GM04504 (cell line): ENCODE results near the gene ATRIP.
"Not testable (repeated sequence)": the region's sequence is repeated elsewhere in the genome, so short reads cannot be mapped to it uniquely, and the experiment has no call there.

ENCODE experiments used
- DNase-seq: peaks from one replicate; pipeline ENCODE4 v3.0.0-alpha.2; 2012; ENCODE audit warnings: low read depth

The ATRIP gene

DNA sequence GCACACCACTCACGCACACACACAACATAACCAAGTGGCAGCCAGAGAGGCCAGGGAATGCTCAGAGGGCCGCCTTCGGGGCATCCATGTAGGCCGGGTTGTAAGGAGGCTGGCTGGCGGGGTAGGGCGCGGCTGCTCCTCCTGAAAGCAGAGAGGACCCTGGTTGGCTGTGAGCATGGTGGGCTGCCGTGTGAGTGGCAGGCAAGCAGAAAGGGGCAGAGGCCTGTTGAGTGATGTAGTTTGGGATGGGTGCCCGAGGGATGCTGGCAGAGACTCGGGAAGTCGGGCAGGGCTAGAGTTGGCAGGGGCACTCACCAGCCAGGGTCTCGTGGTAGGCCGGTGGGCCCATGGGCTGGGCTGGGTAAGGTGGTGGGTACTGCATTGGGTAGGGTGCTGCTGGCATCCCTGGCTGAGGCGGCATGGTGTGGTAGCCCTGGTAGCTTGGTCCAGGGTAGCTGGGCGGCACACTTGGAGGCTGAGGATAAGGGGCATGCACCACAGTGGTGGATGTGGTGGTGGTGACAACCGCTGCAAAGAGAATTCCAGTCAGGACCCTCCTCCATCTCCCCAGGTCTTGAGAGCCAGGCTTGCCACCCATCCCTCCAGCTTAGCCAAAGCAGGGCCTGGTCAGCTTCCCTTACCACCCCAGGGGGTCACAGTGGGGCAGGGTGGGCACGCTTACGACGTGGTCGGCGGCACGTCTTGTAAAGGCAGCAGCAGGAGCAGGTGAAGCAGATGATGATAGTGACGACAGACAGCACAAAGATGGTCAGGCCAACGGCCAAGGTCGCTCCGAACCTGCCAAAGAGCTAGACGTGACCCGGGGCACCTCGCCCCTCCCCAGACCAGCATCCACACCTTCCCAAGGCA is 22.7 kb downstream of the ATRIP start:
- DNase-seq, result no peak

DNA sequence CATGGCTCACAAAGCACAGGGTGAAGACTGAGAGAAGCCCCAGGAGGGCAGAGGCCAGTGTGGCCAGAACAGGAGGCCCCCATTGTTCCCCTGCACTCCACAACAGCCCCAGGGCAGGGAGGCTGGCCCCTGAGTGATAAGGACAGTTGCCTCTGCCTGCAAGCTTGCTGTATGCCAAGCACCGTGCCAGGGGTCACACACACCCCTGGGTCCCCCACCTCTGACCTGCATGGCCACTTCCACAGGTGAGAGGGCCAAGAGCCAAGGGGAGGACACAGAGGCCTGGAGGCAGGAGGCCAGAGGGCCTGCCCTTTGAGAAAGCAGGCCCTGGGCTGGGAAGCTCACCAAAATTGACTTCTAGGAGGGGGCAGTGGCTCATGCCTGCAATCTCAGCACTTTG is 23.7 kb downstream of the ATRIP start:
- DNase-seq, result no peak

DNA sequence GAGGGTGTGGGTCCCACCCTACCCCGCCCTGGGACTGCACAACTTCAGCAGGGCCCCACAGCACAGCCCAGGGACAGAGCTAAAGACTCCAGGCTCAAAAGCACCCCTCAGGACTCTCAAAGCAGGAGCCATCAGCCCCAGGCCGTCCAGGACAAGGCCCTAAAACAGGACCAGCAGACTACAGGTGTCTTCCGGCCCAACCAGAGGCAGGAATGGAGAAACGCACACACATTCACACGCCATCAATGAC is 26.1 kb downstream of the ATRIP start:
- DNase-seq, result peak; percentile 10

GRCh38 chr3:48472923-48473616 is 26.5 kb downstream of the ATRIP start:
- peak; percentile 83 for DNase-seq

DNA sequence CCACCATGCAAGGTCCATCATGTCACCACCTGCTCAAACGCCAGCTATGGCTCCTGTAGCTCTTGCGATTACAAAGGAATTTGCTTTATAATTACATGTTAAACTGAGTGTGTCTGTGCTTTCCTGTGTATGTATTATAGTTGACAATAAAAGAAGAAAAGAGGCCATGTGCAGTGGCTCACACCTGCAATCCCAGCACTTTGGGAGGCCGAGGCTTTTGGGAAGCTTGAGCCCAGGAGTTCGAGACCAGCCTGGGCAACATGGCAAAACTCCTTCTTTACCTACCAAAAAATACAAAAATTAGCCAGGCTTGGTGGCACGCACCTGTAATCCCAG is 27.0 kb downstream of the ATRIP start:
- no peak for DNase-seq

DNA sequence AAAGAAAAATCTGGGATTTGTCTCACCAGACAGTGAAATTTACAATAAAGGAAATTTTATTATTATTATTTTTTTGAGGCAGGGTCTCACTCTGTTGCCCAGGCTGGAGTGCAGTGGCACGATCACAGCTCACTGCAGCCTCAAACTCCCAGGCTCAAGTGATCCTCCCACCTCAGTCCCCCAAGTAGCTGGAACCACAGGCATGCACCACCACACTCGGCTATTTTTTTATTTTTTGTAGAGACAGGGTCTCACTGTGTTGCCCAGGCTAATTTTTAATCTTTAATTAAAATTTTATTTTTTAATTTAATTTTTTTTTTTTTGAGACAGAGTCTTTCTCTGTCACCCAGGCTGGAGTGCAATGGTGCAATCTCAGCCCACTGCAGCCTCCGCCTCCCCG is 27.5 kb downstream of the ATRIP start:
- not testable (repeated sequence) for DNase-seq

- no peak for DNase-seq
Observed at GRCh38 chr3:48474619-48475018, 28.1 kb downstream of the ATRIP start.

GRCh38 chr3:48475188-48475587 is 28.7 kb downstream of the ATRIP start:
- no peak for DNase-seq

DNA sequence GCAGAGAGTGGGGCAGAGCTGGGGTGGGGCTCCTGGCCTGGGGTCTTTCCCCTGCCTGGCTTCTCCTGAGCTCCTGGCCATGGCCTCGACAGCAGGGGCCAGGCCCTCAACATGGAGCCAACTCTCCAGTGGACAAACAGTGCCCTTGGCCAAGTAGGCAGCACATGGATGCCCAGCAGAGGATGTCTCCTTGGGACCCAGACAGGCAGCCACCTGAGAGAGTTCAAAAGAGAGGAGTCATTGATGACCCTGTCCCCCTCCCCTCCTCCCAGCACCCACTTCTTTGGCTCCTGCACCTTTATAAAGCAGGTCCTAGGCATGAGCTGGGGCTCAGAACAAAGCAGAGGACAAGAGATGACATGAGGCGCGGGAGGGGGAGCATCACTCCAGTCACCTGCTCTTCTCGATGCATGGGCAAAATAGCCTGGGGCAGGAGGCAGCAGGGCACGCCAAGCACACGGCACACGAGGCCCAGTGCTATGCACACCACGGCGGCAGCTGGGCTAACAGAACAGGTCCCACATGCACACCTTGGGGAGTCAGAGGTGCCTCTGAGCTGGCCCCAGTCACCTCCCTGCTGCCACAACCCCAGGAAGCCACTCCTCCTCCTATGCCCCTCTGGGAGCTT is 30.0 kb downstream of the ATRIP start:
- no peak for DNase-seq

- DNase-seq, result no peak
Observed at GRCh38 chr3:48477959-48478520, 31.5 kb downstream of the ATRIP start.

GRCh38 chr3:48478626-48479555 is 32.4 kb downstream of the ATRIP start:
- DNase-seq, result no peak

DNA sequence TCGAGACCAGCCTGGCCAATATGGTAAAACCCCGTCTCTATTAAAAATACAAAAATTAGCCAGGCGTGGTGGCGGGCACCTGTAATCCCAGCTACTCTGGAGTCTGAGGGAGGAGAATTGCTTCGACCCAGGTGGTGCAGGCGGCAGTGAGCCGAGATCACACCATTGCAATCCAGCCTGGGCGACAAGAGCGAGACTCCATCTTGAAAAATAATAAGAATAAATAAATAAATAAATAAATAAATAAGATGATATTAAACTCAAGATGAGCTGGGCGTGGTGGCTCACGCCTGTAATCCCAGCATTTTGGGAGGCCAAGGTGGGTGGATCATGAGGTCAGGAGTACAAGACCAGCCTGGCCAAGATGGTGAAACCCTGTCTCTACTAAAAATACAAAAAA is 34.4 kb downstream of the ATRIP start:
- DNase-seq, result not testable (repeated sequence)

DNA sequence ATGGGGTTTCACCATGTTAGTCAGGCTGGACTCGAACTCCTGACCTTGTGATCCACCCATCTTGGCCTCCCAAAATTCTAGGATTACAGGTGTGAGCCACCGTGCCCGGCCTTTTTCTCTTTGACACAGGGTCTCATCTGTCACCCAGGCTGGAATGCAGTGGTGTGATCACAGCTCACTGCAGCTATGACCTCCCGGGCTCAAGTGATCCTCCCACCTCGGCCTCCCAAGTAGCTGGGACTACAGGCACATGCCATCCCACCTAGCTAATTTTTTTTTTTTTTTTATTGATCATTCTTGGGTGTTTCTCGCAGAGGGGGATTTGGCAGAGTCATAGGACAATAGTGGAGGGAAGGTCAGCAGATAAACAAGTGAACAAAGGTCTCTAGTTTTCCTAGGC is 36.3 kb downstream of the ATRIP start:
- not testable (repeated sequence) for DNase-seq

DNA sequence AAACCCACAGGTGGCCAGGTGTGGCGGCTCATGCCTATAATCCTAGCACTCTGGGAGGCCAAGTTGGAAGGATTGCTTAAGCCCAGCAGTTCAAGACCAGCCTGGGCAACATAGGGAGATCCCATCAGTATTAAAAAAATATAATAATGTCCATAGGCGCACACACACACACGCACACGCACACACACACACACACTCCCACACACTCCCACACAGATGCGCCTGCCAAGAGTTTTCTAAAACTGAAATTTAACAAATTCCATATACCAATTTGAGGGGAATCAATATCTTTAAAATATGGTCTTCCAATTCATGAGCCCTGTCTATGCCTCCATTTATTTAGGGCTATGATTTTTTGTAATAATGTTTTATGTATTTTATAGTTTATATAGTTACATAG is 40.4 kb downstream of the ATRIP start:
- DNase-seq, result no peak

DNA sequence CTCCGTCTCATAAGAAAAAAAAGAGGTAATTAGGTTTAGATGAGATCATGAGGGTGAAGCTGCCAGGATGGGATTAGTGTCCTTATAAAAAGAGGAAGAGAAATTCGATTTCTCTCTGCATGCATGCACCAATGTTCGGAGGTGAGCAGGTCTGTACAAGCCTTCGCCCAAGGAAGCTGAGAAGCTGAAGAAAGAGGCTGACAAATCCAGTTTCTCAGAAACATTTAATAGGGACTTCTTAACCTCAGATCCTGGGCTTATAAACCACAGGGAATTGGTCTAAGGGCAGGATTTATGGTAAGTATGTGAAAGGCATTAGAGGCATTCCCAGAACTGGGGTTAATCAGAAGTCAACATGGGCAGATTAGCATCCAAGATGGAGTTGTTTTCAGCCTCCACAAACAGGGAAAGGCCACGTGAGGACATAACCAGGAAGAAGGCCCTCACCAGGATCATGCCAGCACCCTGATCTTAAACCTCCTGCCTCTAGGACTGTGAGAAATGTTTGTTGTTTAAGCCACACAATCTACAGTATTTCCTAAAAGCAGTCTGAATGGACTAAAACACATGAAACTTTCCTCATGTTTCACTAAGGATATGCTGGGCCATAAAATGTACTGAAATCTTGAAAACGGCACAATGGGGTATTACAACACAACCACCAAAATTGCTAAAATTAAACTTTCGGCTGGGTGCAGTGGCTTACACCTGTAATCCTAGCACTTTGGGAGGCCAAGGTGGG is 46.1 kb downstream of the ATRIP start:
- DNase-seq, result no peak

- DNase-seq, result no peak
Observed at GRCh38 chr3:48493203-48493501, 46.6 kb downstream of the ATRIP start.

DNA sequence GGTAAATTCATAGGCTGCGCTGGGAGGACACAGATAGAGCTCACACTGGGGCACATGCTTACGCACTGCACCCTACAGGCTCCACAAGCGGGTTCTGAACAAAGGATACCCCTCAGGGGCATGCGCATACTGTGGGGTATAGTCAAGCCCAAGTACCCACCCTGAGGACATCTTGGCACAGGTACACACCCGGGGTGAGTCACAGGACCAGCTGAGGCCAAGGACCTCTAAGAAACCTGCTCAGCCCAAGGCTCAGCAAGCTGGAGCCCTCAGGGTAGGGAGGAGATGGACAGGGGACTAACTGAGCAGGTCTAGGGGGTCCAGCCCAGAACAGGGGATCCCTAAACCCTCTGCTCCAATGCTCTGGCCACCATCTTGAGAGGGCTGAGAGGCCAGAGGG is 54.1 kb downstream of the ATRIP start:
- DNase-seq, result no peak

- DNase-seq, result no peak
Observed at GRCh38 chr3:48501196-48501595, 54.7 kb downstream of the ATRIP start.

GRCh38 chr3:48502121-48502520 is 55.6 kb downstream of the ATRIP start:
- no peak for DNase-seq

DNA sequence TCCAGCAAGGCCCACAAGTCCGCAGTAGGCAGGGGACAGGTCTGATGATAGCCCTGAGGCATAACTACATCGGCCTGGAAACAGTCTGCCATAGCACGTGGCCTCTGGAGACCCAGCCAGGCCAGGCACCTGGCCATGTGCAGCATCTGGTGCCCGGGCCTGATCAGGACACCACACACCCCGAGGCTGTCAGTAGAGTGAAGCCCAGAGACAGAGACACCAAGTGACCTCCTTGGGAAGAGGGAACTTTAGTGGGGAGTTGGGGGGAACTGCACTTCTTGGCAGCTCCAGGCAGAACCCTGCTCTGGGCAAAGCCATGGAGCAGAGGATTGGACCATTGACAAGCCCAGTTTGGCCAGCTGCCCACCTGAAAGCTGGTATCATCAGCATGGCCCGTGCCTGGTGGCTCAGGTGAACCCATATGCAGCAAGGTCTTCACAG is 56.2 kb downstream of the ATRIP start:
- no peak for DNase-seq

DNA sequence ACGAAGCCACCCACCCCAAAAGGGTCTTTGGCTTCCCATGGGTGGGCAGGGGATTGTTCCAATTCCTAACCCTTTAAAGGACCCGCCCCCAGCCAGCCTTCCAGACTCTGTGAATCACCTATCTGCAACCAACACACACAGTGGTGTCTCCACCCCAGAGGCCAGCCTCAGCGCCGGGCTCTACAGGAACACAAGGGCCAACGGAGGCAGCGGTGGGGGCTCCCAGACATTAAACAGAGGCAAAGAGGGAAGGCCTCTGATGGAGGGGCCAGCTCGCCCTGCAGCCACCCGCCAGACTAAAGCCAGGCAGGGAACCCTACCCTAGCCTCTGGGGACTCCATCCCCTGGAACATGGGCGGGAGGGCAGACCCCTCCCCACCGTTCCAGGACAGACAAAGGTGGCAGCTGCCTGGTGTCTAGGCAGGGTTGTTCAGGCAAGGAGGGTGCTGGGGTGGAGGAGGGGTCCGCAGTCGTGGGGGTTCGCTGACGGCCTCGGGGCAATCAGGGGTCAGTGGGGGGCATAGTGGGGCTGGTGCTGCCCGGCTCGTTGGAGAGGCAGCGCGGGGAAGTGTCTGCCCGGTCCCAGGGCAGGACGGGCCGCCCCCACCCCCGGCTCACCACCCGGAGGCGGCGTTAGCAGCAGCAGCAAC is 57.0 kb downstream of the ATRIP start:
- DNase-seq, result no peak
